Common myeloid progenitor, CD34-positive (primary cell): ENCODE measurements around the gene CTSE.
"Not testable (repeated sequence)": the region's sequence is repeated elsewhere in the genome, so short reads cannot be mapped to it uniquely, and the experiment has no call there.

ENCODE experiments used
- CTCF ChIA-PET: fragments of 350-600 bp; sonication (Branson Sonifier 250); formaldehyde crosslinking; loops from one replicate; lab custom pipeline; 2021; ENCODE audit warnings: antibody characterized with exemption; lab: Charles Lee
- POLR2A ChIA-PET: fragments of 350-600 bp; sonication (Branson Sonifier 250); formaldehyde crosslinking; loops from one replicate; lab custom pipeline; 2021; ENCODE audit warnings: antibody characterized with exemption; lab: Charles Lee
- DNase-seq, 3 donors: peaks; one replicate each; pipeline versions ENCODE4 v3.0.0 to v3.0.0-alpha.2; 2013
- H3K27ac ChIP-seq, 2 experiments: 1 replicate in 1 of 2; 2 replicates in 1 of 2; pipeline ENCODE4 v1.7.0; 2013; ENCODE audit warnings: inconsistent platforms in 2 of 2, low read length in 2 of 2, mild to moderate bottlenecking in 2 of 2, low read depth in 1 of 2, moderate library complexity in 1 of 2; ENCODE audit not compliant: severe bottlenecking in 2 of 2, insufficient read depth in 1 of 2, poor library complexity in 1 of 2
- H3K27me3 ChIP-seq, 5 experiments: replicated peaks in 2 of 5; 1 replicate in 3 of 5; 2 replicates in 2 of 5; pipeline versions ENCODE4 v1.6.1 to v1.7.0; 2013; ENCODE audit warnings: low read length in 4 of 5, mild to moderate bottlenecking in 2 of 5, moderate library complexity in 2 of 5, inconsistent platforms in 1 of 5; ENCODE audit not compliant: insufficient read depth in 5 of 5, control insufficient read depth in 4 of 5
- H3K36me3 ChIP-seq, 4 experiments: 1 replicate in 2 of 4; 2 replicates in 2 of 4; pipeline versions ENCODE4 v1.6.1 to v1.7.0; 2013; ENCODE audit warnings: low read length in 3 of 4, control low read depth in 1 of 4, mild to moderate bottlenecking in 1 of 4; ENCODE audit not compliant: control insufficient read depth in 4 of 4, insufficient read depth in 4 of 4
- H3K4me1 ChIP-seq, 4 experiments: 1 replicate in 3 of 4; 2 replicates in 1 of 4; pipeline versions ENCODE4 v1.6.1 to v1.7.1; 2013; ENCODE audit warnings: low read length in 3 of 4, mild to moderate bottlenecking in 3 of 4, control low read depth in 1 of 4, inconsistent platforms in 1 of 4, moderate library complexity in 1 of 4; ENCODE audit not compliant: control insufficient read depth in 4 of 4, insufficient read depth in 4 of 4; ENCODE audit errors: control extremely low read depth in 1 of 4
- H3K4me3 ChIP-seq, 7 experiments: 1 replicate in 4 of 7; 2 replicates in 3 of 7; pipeline versions ENCODE4 v1.5.1 to v1.7.0; 2013; ENCODE audit warnings: mild to moderate bottlenecking in 7 of 7, low read length in 6 of 7, moderate library complexity in 6 of 7, inconsistent platforms in 2 of 7, low read depth in 2 of 7, control low read depth in 1 of 7; ENCODE audit not compliant: insufficient read depth in 4 of 7, control insufficient read depth in 1 of 7; ENCODE audit errors: extremely low read depth in 1 of 7
- H3K9me3 ChIP-seq, 5 experiments: 1 replicate in 4 of 5; 2 replicates in 1 of 5; pipeline versions ENCODE4 v1.6.1 to v1.7.1; 2013; ENCODE audit warnings: low read length in 4 of 5, mild to moderate bottlenecking in 2 of 5, inconsistent platforms in 1 of 5, low read depth in 1 of 5, moderate library complexity in 1 of 5; ENCODE audit not compliant: control insufficient read depth in 4 of 5, insufficient read depth in 2 of 5; ENCODE audit errors: control extremely low read depth in 1 of 5
- WGBS: methylation state at CpG from one replicate; pipeline ENCODE4 v1.1.5; 2013; ENCODE audit not compliant: insufficient coverage; 5-methylcytosine and 5-hydroxymethylcytosine counted together

CTSE gene

GRCh38 chr1:206058289-206058926, 34.7 kb upstream of the CTSE start:
- Histone ChIP-seq H3K4me1 (peaks cover 0 to 17% (median 12%) of the 10 kb centered on the region in 4 experiments), H3K9me3 (peaks cover 0 to 11% (median 0%) of the 10 kb centered on the region in 5 experiments), H3K36me3 (peaks cover 2 to 52% (median 18%) of the 10 kb centered on the region in 4 experiments)
- DNase-seq, POLR2A ChIA-PET, H3K27ac ChIP-seq, H3K27me3 ChIP-seq, H3K4me3 ChIP-seq: not testable (repeated sequence)
- 89% methylated on average over 4 of the region's 9 CpGs for WGBS
- CTCF ChIA-PET = interaction anchor here (1.2 to 2.0 kb wide), 6 partner anchors 14 to 74 kb away, joined by 3 to 6 read pairs (median 4); no protein-coding TSS in a partner anchor

- POLR2A ChIA-PET, H3K4me3 ChIP-seq, H3K27me3 ChIP-seq, H3K27ac ChIP-seq, DNase-seq: not testable (repeated sequence)
- peaks cover 8 to 52% (median 16%) of the 10 kb centered on the region in 4 experiments for H3K36me3 ChIP-seq
- CTCF ChIA-PET = interaction anchor here (0.6 to 2.5 kb wide), 15 partner anchors 10 to 69 kb away, joined by 3 to 8 read pairs (median 3); no protein-coding TSS in a partner anchor
- peaks cover 8 to 31% (median 23%) of the 10 kb centered on the region in 4 experiments for H3K4me1 ChIP-seq
- H3K9me3 ChIP-seq = peaks cover 0 to 12% (median 0%) of the 10 kb centered on the region in 5 experiments
- 96% methylated on average over 6 of the region's 8 CpGs for WGBS
Measured at GRCh38 chr1:206055639-206056323, 32.1 kb upstream of the CTSE start.

- DNase-seq, H3K27me3 ChIP-seq, H3K4me3 ChIP-seq, H3K27ac ChIP-seq, POLR2A ChIA-PET: not testable (repeated sequence)
- CTCF ChIA-PET = interaction anchor here (0.6 to 2.5 kb wide), 14 partner anchors 10 to 68 kb away, joined by 3 to 8 read pairs (median 3); no protein-coding TSS in a partner anchor
- peaks cover 8 to 47% (median 14%) of the 10 kb centered on the region in 4 experiments for H3K36me3 ChIP-seq
- H3K4me1 ChIP-seq = peaks cover 8 to 34% (median 25%) of the 10 kb centered on the region in 4 experiments
- H3K9me3 ChIP-seq = peaks cover 0 to 12% (median 0%) of the 10 kb centered on the region in 5 experiments
- 97% methylated on average over 6 of the region's 12 CpGs for WGBS
Measured at GRCh38 chr1:206055069-206055625, 31.5 kb upstream of the CTSE start.

GRCh38 chr1:206053616-206054015, 29.9 kb upstream of the CTSE start:
- POLR2A ChIA-PET, H3K27ac ChIP-seq, H3K4me3 ChIP-seq, H3K9me3 ChIP-seq, DNase-seq, H3K27me3 ChIP-seq, CTCF ChIA-PET: not testable (repeated sequence)
- H3K36me3 ChIP-seq = peaks cover 6 to 47% (median 12%) of the 10 kb centered on the region in 4 experiments
- H3K4me1 ChIP-seq = peaks cover 8 to 23% (median 15%) of the 10 kb centered on the region in 4 experiments
- 100% methylated on average over 3 of the region's 4 CpGs for WGBS

GRCh38 chr1:206052919-206053610, 29.4 kb upstream of the CTSE start, which contains the start of gene RHEX:
RHEX (plus strand) TSS chr1:206053173; CDS start chr1:206097829, 44,656 bp downstream.
- CTCF ChIA-PET = interaction anchor here (1.8 to 2.2 kb wide), 2 partner anchors 17 to 53 kb away, joined by 6 to 7 read pairs; no protein-coding TSS in a partner anchor
- 98% methylated on average over 15 of the region's 17 CpGs for WGBS
- H3K27ac ChIP-seq = peak within 1 kb of the TSS in 1 of 2 experiments; percentile 22
- H3K4me1 ChIP-seq = peaks cover 8 to 23% (median 15%) of the 10 kb centered on the region in 4 experiments
- H3K9me3 ChIP-seq, H3K27me3 ChIP-seq, DNase-seq, POLR2A ChIA-PET, H3K4me3 ChIP-seq: not testable (repeated sequence)
- peaks cover 6 to 45% (median 12%) of the 10 kb centered on the region in 4 experiments for H3K36me3 ChIP-seq

GRCh38 chr1:206052231-206052865, 28.7 kb upstream of the CTSE start:
- 100% methylated on average over 3 of the region's 8 CpGs for WGBS
- POLR2A ChIA-PET = not testable (repeated sequence)

More at GRCh38 chr1:206052231-206052865, 28.7 kb upstream of the CTSE start:
- CTCF ChIA-PET = interaction anchor here (1.3 to 2.2 kb wide), 3 partner anchors 16 to 75 kb away, joined by 3 to 7 read pairs (median 6); no protein-coding TSS in a partner anchor
- H3K27me3 ChIP-seq, H3K4me3 ChIP-seq, H3K9me3 ChIP-seq, H3K27ac ChIP-seq, DNase-seq: not testable (repeated sequence)
- peaks cover 8 to 23% (median 15%) of the 10 kb centered on the region in 4 experiments for H3K4me1 ChIP-seq
- H3K36me3 ChIP-seq = peaks cover 6 to 46% (median 15%) of the 10 kb centered on the region in 4 experiments
